Ishikawa (cell line): ENCODE data around the gene HBQ1.

Experiments used
- CEBPB ChIP-seq: IDR thresholded peaks from 2 replicates; pipeline ENCODE4 v1.6.1; 2012
- CREB1 ChIP-seq: IDR thresholded peaks from 2 replicates; pipeline ENCODE4 v1.6.1; 2012; ENCODE audit warnings: low read depth
- EGR1 ChIP-seq: IDR thresholded peaks from 2 replicates; pipeline ENCODE4 v1.6.1; 2012
- EP300 ChIP-seq: IDR thresholded peaks from 2 replicates; pipeline ENCODE4 v1.6.1; 2012; ENCODE audit warnings: borderline replicate concordance
- FOXM1 ChIP-seq: IDR thresholded peaks from 2 replicates; pipeline ENCODE4 v1.6.1; 2012; ENCODE audit warnings: low read depth, borderline replicate concordance
- NFIC ChIP-seq: IDR thresholded peaks from 2 replicates; pipeline ENCODE4 v1.6.1; 2012
- RAD21 ChIP-seq: IDR thresholded peaks from 2 replicates; pipeline ENCODE4 v1.6.1; 2012; ENCODE audit warnings: low read depth
- TAF1 ChIP-seq: IDR thresholded peaks from 2 replicates; pipeline ENCODE4 v1.6.1; 2012; ENCODE audit warnings: low read depth, mild to moderate bottlenecking
- TCF12 ChIP-seq: IDR thresholded peaks from 2 replicates; pipeline ENCODE4 v1.6.1; 2012; ENCODE audit warnings: low read depth
- TEAD4 ChIP-seq: IDR thresholded peaks from 2 replicates; pipeline ENCODE4 v1.6.1; 2012
- USF1 ChIP-seq: IDR thresholded peaks from 2 replicates; pipeline ENCODE4 v1.6.1; 2012
- YY1 ChIP-seq: IDR thresholded peaks from 2 replicates; pipeline ENCODE4 v1.6.1; 2012; ENCODE audit warnings: low read depth
- ZBTB7A ChIP-seq: IDR thresholded peaks from 2 replicates; pipeline ENCODE4 v1.6.1; 2012; ENCODE audit warnings: low read depth
- TF ChIP-seq, protein P1 (sequence below): IDR thresholded peaks from 2 replicates; pipeline ENCODE4 v1.6.1; 2012
- TF ChIP-seq, protein P2 (sequence below): IDR thresholded peaks from 2 replicates; pipeline ENCODE4 v1.6.1; 2012; ENCODE audit warnings: low read depth, mild to moderate bottlenecking

Gene HBQ1

GRCh38 chr16:138049-138417, 42.2 kb upstream of the HBQ1 start:
- TF ChIP-seq ZBTB7A (0 out of 2 replicates have a peak, but pooled peaks have one; percentile 35), CREB1 (no peak), RAD21 (no peak)
- TF ChIP-seq, protein P1, sequence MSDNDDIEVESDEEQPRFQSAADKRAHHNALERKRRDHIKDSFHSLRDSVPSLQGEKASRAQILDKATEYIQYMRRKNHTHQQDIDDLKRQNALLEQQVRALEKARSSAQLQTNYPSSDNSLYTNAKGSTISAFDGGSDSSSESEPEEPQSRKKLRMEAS = no peak

DNA sequence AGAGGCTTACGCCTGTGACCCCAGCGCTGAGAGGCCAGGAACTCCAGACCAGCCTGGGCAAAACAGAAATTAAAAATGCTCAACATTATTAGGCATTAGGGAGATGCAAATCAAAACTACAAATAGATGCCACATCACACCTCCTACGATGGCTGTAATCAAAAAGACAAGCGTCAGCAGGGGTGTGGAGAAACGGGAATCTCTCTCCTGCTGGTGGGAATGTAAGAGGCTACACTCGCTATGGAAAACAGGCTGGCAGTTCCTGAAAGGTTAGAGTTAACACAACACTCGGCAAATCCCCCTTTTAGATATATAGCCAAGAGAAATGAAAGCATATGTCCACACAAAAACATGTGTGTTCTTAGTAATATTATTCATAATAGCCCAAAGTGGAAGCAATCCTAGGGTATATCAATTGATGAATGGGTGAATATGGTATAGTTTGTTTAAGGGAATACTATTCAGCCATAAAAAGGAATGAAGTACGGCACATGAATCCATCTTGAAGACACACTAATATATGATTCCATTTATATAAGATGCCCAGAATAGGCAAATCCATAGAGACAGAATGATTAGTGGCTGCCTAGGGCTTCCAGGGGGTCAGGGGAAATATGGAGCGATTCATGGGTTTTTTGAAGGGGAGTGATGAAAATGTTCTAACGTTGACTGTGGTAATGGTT, 39.9 kb upstream of the HBQ1 start:
- TF ChIP-seq, protein P1 = no peak
- TF ChIP-seq TEAD4 = no peak
- no peak for TF ChIP-seq CEBPB
- no peak for TF ChIP-seq FOXM1
- no peak for TF ChIP-seq CREB1
- no peak for TF ChIP-seq TCF12
- no peak for TF ChIP-seq EP300
- TF ChIP-seq, protein P2, sequence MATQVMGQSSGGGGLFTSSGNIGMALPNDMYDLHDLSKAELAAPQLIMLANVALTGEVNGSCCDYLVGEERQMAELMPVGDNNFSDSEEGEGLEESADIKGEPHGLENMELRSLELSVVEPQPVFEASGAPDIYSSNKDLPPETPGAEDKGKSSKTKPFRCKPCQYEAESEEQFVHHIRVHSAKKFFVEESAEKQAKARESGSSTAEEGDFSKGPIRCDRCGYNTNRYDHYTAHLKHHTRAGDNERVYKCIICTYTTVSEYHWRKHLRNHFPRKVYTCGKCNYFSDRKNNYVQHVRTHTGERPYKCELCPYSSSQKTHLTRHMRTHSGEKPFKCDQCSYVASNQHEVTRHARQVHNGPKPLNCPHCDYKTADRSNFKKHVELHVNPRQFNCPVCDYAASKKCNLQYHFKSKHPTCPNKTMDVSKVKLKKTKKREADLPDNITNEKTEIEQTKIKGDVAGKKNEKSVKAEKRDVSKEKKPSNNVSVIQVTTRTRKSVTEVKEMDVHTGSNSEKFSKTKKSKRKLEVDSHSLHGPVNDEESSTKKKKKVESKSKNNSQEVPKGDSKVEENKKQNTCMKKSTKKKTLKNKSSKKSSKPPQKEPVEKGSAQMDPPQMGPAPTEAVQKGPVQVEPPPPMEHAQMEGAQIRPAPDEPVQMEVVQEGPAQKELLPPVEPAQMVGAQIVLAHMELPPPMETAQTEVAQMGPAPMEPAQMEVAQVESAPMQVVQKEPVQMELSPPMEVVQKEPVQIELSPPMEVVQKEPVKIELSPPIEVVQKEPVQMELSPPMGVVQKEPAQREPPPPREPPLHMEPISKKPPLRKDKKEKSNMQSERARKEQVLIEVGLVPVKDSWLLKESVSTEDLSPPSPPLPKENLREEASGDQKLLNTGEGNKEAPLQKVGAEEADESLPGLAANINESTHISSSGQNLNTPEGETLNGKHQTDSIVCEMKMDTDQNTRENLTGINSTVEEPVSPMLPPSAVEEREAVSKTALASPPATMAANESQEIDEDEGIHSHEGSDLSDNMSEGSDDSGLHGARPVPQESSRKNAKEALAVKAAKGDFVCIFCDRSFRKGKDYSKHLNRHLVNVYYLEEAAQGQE = no peak
- no peak for TF ChIP-seq ZBTB7A
- TF ChIP-seq EGR1 = no peak

DNA sequence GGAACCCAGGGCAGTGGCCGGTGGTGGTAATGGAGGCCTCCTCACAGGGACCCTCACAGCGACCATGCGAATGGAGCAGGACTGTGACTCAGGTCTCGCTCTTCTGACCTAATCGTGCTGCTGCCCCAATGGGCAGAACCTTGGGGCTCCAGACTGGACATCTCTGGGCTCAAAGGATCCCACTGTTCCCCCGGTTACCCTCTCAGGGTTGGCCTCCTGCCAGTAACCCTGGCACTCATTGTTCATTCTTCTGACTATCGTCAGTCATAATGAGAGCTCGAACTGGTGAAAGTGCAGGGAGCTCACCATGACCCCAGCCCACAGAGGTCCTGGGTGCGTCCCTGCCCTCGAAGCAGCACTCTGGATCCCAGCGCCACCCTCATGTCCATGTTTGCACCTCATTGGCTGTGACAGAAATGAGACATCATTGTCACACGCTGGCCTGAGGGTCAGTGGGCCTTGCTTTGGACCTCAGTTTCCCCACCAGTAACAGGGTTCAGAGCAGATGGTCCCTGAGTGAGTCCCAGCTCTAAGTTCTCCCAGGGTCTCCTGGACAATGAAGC, 37.8 kb upstream of the HBQ1 start:
- TF ChIP-seq, protein P1 = no peak
- no peak for TF ChIP-seq TEAD4
- TF ChIP-seq CREB1 = no peak

- TF ChIP-seq, protein P1 = no peak
- TF ChIP-seq CEBPB = no peak
- no peak for TF ChIP-seq TEAD4
- no peak for TF ChIP-seq YY1
- no peak for TF ChIP-seq USF1
- TF ChIP-seq CREB1 = no peak
Observed at GRCh38 chr16:143047-143446, 37.2 kb upstream of the HBQ1 start.

DNA sequence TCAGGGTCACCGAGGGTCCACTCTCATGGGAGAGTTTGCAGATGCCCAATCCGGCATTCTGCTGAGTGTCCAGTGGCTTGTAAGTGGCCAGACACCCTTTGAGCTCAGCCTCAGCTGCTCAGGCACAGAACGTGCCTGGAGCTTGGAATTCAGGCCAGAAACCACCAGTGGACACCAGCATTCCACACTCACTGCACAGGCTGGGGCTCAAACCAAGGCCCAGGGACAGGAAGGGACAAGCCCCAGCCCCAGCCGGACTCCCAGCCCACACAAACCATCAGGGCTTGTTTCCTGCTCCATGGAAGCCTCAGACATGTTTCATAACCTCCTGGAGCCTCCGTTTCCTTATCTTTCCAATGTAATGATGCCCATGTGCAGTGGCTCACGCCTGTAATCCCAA, 36.8 kb upstream of the HBQ1 start:
- TF ChIP-seq, protein P1 = no peak
- TF ChIP-seq NFIC (no peak), YY1 (no peak), TCF12 (no peak), USF1 (no peak), TAF1 (no peak), CREB1 (no peak), CEBPB (no peak), ZBTB7A (no peak), RAD21 (no peak), TEAD4 (no peak), FOXM1 (no peak), EP300 (no peak), EGR1 (no peak)
- TF ChIP-seq, protein P2 = no peak

DNA sequence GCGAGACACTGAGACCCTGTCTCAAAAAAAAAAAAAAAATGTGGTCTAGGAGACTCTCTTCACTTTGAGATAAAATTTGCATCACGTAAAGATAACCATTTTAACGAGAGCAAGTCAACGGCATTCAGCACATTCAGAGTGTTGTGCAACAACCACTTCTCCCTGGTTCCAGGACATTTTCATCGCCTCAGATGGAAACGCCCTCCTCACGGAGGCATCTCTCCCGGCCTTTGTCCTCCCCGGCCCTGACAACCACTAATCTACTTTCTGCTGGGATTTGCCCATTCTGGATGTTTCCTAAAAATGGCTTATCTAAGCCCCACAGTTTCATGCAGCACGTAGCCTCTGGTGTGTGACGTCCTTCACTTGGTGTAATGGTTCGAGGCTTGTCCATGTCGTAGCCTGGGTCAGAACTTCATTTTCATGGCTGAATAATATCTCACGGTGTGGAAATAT, 35.4 kb upstream of the HBQ1 start:
- TF ChIP-seq FOXM1 (no peak), RAD21 (no peak)
- TF ChIP-seq, protein P1 = no peak
